Psoas muscle (tissue), 8 donors: Measurements from ENCODE around the gene STARD5. TPM values are rescaled to one million over a fixed set of nuclear protein-coding genes. Genes with fewer than 3 reads are reported as not detected.

ENCODE experiments used
- ATAC-seq, 4 donors: fragments of 200-7000 bp; cut with Tn5 transposase; one replicate each; pipeline ENCODE4 v1.9.1; 2020; ENCODE audit warnings: moderate library complexity in 3 of 4, mild to moderate bottlenecking in 2 of 4
- DNase-seq, 2 donors: peaks; one replicate each; pipeline ENCODE4 v3.0.0-alpha.2; 2020
- H3K27ac ChIP-seq: fragments of 200-600 bp; one replicate; pipeline ENCODE4 v1.8.0; 2022
- H3K27me3 ChIP-seq, 3 donors: fragments of 200-600 bp in 1 of 3; one replicate each; pipeline versions ENCODE4 v1.6.1 to v1.8.0; 2013 to 2022; ENCODE audit warnings: low read length in 2 of 3, mild to moderate bottlenecking in 2 of 3, moderate library complexity in 1 of 3; ENCODE audit not compliant: insufficient read depth in 3 of 3
- H3K36me3 ChIP-seq, 2 donors: fragments of 200-600 bp in 1 of 2; one replicate each; pipeline versions ENCODE4 v1.6.1 to v1.8.0; 2013 to 2022; ENCODE audit warnings: low read depth in 1 of 2, mild to moderate bottlenecking in 1 of 2, moderate library complexity in 1 of 2; ENCODE audit not compliant: insufficient read depth in 1 of 2
- H3K4me1 ChIP-seq: fragments of 200-600 bp; one replicate; pipeline ENCODE4 v1.8.0; 2022
- H3K4me3 ChIP-seq: fragments of 200-600 bp; one replicate; pipeline ENCODE4 v1.8.0; 2022; ENCODE audit warnings: mild to moderate bottlenecking
- H3K9me3 ChIP-seq: fragments of 200-600 bp; one replicate; pipeline ENCODE4 v1.8.0; 2022
- WGBS, 3 donors: extraction: QIAGEN DNeasy Blood & Tissue Kit; methylation state at CpG; one replicate each; pipeline versions ENCODE4 v1.1.6 to v1.1.7; 2013; 5-methylcytosine and 5-hydroxymethylcytosine counted together
- intact Hi-C, 2 donors: fragments of 100-400 bp; cut with DNase I; formaldehyde crosslinking; loops; one replicate each; pipeline versions ENCODE4 v1.11.0 to v1.14.2; 2022
- polyA plus RNA-seq, 3 donors: library from polyadenylated mRNA; stranded (reverse); fragments of 200-250 nt; gene quantifications; one replicate each; pipeline ENCODE4 v1.2.3, GENCODE V29; 2013
- total RNA-seq, 4 donors: library from RNA; stranded (reverse); fragmentation: NEBNext Ultra II Directional in 2 of 4; extraction: Animal tissue kit (Norgen Biotek cat#: 25700) in 2 of 4; gene quantifications; one replicate each; pipeline versions ENCODE4 v1.2.1 to v1.2.4, GENCODE V29; 2021 to 2023
- TF ChIP-seq, protein P1 (sequence below): fragments of 200-600 bp; IDR thresholded peaks from one replicate; pipeline ENCODE4 v1.8.0; 2022; ENCODE audit warnings: antibody characterized with exemption
- donor health status: healthy with polysubstance abuse.
- donor health status: DM: no; HTN: no; CAD: no; lungs with moderate emphysema.
- donor health status: Bipolar disorder and iron deficiency.
- donor health status: healthy.
- donor health status: DM: yes; HTN: yes; CAD: no.
- donor health status: DM: no; HTN: no; CAD: no.
- donor health status: DM: no; HTN: no; CAD: no.
- donor health status: DM: yes; HTN: yes; CAD: no.

The STARD5 gene
- total and polyA plus RNA-seq, 7 donors: 0.25 to 1.9 (median 0.64) TPM

DNA sequence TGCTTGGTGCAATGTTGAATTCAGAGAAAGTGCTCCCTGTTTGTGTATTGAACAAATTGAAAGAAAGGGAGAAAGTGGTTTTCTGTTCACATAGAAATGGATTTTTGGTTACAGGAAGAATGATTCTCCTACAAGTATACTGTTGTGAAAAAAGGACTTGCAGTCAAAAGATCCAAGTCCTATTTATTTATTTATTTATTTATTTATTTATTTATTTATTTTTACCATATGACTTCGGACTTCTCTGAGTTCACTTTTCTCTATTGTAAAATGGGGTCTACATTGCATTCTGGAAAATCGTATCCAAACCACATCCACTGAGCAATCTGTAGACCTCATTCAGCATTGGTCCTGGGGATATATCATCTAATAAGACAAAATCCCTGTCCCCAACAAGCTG lies 46.1 kb downstream of the STARD5 start:
- DNase-seq (no peak), ATAC-seq (no peak)
- Histone ChIP-seq H3K27ac (no peak overlapping the region), H3K4me3 (no peak overlapping the region), H3K27me3 (no peaks in the 10 kb centered on the region), H3K4me1 (no peaks in the 10 kb centered on the region), H3K9me3 (no peaks in the 10 kb centered on the region), H3K36me3 (no peaks in the 10 kb centered on the region)
- intact Hi-C loops: loop anchor here in 1 of 2 donors (5.0 to 10.0 kb wide), 2 partner anchors 54 to 197 kb away; no protein-coding TSS in a partner anchor
- 92 to 94% (median 93%) methylated on average over 2 of the region's 2 CpGs for WGBS, 3 donors
- TF ChIP-seq, protein P1, sequence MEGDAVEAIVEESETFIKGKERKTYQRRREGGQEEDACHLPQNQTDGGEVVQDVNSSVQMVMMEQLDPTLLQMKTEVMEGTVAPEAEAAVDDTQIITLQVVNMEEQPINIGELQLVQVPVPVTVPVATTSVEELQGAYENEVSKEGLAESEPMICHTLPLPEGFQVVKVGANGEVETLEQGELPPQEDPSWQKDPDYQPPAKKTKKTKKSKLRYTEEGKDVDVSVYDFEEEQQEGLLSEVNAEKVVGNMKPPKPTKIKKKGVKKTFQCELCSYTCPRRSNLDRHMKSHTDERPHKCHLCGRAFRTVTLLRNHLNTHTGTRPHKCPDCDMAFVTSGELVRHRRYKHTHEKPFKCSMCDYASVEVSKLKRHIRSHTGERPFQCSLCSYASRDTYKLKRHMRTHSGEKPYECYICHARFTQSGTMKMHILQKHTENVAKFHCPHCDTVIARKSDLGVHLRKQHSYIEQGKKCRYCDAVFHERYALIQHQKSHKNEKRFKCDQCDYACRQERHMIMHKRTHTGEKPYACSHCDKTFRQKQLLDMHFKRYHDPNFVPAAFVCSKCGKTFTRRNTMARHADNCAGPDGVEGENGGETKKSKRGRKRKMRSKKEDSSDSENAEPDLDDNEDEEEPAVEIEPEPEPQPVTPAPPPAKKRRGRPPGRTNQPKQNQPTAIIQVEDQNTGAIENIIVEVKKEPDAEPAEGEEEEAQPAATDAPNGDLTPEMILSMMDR: no peak

GRCh38 chr15:81276967-81277366 lies 47.0 kb downstream of the STARD5 start:
- H3K9me3 ChIP-seq: no peaks in the 10 kb centered on the region
- no peaks in the 10 kb centered on the region for H3K36me3 ChIP-seq
- intact Hi-C loops: loop anchor here in 1 of 2 donors (5.0 to 10.0 kb wide), 2 partner anchors 55 to 198 kb away; no protein-coding TSS in a partner anchor
- TF ChIP-seq, protein P1: no peak
- DNase-seq (no peak), ATAC-seq (no peak)
- H3K4me3 ChIP-seq: no peak overlapping the region
- H3K4me1 ChIP-seq: no peaks in the 10 kb centered on the region
- WGBS, 3 donors: 94% methylated on average over 2 of the region's 2 CpGs
- no peaks in the 10 kb centered on the region for H3K27me3 ChIP-seq
- H3K27ac ChIP-seq: no peak overlapping the region

DNA sequence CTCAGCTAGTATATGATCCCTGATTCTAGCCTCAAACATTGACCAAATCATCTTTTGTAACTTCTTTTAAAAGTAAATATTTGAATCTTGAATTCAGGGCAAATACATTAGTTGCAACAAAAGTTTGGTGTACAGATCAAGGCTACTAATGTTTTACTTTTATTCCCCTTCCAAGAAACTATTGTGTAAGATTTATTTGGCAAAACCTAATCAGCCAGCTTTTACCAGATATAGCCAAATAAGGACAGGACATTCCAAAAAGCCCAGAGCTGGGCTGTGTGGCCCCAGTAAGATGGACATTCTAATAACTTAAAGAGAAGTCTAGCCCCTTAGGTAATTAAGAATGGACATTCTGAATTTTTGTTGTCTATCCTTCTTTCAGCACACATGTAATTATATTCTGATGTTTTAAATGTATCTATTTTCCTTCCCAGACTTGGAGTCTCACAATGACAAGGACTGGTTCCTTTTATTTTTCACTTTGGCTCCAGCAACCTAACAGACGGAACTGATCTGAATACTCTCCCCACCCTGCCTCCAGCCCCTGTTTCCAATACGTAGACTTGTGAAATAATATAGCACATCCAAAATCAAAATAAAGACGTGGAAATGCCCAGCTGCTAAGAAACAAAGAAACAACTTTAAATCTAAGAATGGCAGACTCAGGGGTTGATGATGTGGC lies 48.1 kb downstream of the STARD5 start:
- intact Hi-C loops: loop anchor here in 1 of 2 donors (1.0 to 10.0 kb wide), 3 partner anchors 56 to 199 kb away; no protein-coding TSS in a partner anchor
- no peaks in the 10 kb centered on the region for H3K4me1 ChIP-seq
- ATAC-seq (no peak), DNase-seq (no peak)
- no peaks in the 10 kb centered on the region for H3K36me3 ChIP-seq
- no peak overlapping the region for H3K4me3 ChIP-seq
- TF ChIP-seq, protein P1: no peak
- no peaks in the 10 kb centered on the region for H3K9me3 ChIP-seq
- no peaks in the 10 kb centered on the region for H3K27me3 ChIP-seq
- WGBS, 3 donors: 76 to 77% (median 77%) methylated on average over 3 of the region's 3 CpGs
- H3K27ac ChIP-seq: no peak overlapping the region

DNA sequence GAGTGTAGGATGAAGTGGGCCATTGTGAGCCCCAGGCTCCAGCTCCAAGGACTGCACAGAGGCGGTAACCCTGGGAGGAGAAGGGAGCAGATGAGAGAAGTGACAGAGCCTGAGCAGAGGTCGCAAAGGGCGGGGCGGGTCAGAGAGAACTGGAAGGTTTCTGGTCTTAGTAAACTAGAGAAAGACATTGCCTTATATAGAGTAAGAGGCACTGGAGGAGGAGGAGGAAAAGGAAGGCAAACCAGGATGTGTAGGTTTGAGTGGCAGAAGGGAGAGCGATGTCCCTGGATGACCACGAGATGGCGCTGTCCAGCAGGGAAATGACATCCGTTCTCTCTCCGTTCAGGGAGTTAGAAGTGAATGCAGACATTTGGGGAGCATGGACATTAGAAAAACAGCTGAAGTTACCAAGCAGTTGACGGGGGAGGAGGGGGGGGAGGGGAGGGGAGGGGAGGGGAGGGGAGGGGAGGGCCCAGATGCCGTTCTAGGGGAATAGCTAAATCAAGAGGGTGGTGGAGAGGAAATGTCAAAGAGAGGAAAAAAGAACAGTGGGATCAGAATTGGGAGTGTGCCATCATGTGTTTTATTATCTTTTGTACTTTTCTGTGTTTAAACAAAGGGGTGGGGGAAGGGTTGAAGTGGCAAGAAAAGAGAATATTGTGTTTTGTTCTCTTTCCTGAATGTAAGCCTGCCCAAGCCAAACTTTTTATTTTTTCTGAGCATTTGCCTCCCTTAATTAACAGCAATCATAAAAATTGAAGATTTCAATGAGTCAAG lies 48.8 kb downstream of the STARD5 start:
- 15 to 20% (median 15%) methylated on average over 10 to 11 of the region's 11 CpGs for WGBS, 3 donors
- no peak overlapping the region for H3K27ac ChIP-seq
- DNase-seq: peak; percentile 68 to 81

More for the DNA sequence above, 48.8 kb downstream of the STARD5 start:
- Histone ChIP-seq H3K36me3 (no peaks in the 10 kb centered on the region), H3K4me1 (no peaks in the 10 kb centered on the region), H3K4me3 (no peak overlapping the region), H3K27me3 (no peaks in the 10 kb centered on the region), H3K9me3 (no peaks in the 10 kb centered on the region)
- peak; percentile 71 to 85 (median 82) for ATAC-seq
- intact Hi-C loops: loop anchor here (1.0 to 10.0 kb wide), 4 partner anchors 57 to 200 kb away; no protein-coding TSS in a partner anchor
- TF ChIP-seq, protein P1: peak; percentile 79
